HG02852 (cell line): ENCODE measurements around the gene ASCC1.

Experiments used
- ATAC-seq: cut with Tn5 transposase; IDR thresholded peaks from one replicate; pipeline ENCODE4 v1.9.1; 2021; ENCODE audit warnings: mild to moderate bottlenecking, moderate library complexity; ENCODE audit not compliant: unreplicated experiment

ASCC1 gene

DNA sequence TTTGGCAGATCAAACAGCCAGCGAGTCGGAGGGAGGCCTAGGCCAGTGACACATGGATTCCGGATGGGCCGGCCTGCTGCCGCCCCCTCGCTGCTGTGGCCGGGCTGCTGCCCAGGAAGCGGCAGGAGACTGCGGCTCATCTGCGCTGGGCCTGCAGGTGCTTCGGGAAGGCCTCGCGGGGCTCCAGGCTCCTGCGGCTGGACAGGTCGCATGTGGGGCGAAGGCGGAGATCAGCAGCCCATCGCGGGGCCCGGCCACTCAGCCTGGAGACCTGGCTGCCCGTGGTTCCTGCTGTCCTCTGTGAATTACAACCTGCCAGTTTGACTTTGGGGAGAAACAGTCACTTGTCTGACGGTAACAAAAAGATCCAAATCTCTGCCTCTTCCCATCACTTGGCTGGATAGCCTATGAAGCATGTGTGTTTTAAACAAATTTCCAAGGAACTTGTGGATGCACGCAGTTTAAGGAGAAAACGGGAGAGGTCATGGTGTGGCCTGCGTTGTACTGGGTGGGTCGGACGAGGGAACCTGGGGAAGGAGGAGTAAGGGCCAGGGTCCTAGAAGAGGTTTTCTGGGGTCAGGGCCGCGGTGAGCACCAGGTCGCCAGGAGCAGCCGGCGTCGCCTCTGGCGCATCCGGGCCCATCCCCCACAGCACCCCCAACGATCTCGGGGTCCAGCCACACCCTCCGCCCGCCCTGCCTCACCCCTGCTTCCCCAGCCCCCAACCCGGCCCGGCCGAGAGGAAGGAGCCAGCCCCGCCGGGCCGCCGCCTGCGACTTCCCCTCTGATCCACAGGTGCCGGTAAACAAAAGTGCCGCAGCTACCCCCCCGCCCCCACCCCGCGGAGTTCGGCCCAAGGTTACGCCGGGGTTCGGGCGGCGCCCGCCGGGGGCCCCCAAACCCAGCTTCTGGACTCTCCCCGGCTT, 129.3 kb downstream of the ASCC1 start:
- no peak for ATAC-seq

DNA sequence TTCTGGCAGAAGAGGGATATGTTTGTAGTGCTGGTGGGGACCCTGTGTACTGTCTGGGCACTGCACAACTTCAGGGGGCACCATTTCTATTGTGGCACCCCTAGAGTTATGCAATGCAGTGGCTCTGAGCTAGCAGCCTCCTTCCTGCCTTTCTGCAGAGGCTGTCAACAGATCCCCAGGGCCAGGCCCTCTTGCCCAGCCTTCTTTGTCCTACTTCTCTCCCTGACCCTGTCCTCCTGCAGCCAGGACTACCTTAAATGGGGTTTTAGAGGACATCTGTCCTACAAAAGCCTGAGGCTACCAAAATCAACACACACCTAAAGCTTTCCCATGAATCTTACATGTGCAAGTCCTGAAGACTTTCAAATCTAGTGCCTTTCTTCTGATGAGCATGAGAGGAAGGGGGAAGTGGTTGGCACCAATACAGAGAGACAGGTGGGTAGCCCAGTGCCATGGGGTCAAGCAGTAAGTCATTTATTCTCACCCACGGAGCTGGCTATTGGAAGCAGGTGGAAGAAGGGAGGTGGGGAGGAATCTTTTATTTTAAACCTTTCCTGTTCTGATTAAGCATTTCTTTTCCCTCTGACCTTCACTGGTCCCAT, 130.1 kb downstream of the ASCC1 start:
- no peak for ATAC-seq

GRCh38 chr10:72085166-72085565, 130.9 kb downstream of the ASCC1 start:
- ATAC-seq: no peak

GRCh38 chr10:72083790-72084459, 132.2 kb downstream of the ASCC1 start:
- ATAC-seq: no peak

DNA sequence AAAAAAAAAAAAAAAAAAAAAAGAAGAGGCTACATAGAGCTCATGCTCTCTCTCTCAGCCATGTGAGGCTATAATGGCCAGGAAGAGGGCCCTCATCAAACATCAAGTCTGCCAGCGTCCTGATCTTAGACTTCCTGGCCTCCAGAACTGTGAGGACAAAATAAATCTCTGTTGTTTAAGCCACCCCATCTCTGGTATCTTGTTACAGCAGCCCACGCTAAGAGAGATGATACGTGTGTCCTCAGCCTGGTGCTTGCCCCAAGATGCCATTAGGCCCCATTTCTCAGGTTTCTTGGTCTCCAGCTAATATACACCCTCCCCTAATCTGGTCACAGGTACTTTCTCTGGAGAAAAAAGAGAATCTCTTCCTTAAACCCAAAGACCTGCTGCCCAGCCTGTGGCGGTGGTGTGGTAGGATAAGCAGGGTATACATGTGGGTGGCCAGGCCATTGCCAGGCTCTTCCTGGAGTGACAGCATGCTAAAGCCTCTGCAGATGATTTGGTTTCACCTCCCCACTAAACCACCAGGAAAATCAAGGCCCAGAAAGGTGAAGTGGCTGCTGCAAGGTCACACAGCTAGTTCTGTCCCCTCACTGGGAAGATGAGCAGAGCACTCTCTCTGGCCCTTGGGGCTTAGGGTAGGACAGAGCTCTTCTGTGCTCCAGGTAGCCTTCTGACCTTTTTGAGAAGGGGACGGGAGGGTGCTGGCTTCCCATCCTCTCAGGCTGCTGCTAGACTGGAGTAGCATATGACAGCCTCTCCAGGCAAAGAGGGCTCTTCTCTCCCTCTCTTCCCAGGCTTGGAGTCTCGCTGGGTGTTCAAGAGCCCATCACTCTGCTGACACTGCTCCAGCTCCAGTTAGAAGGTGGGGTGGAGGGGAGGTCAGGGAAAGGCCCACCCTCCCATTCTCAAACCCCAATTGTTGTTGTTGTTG, 133.0 kb downstream of the ASCC1 start:
- no peak for ATAC-seq

DNA sequence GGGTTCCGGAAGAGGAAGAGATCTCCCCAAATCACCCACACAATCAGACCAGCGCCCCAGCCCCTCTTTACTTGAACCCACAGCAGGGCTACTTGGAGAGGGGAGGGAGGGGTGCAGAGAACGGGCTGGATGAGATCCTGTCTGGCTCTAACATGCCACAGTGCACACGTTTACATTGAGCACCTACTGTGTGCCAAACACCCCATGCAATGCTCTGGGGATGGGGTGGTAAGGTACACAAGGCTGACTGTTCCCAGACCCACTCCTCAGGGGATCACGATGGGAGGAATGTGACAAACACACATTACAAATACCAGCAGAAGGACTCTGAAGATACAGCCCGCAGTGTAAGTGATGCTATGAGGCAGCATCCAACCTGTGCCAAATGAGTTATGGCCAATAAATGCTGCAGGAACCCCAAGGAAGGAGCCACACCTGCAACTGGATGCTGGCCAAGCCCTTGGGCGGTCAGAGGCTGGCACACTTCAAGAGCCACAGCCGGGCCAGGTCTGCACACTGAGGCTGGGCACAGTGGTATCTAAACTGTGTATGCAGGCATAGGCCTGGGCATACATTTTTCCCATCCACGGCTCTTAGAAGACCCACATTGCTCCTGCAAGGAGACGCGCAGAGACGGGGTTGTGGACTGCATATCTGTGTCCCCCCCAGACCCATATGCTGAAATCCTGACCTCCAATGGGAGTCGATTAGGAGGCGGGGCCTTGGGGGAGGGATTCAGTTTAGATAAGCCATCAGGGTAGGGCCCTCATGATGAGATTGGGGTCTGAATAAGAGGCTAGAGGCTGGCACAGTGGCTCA, 134.1 kb downstream of the ASCC1 start:
- no peak for ATAC-seq

DNA sequence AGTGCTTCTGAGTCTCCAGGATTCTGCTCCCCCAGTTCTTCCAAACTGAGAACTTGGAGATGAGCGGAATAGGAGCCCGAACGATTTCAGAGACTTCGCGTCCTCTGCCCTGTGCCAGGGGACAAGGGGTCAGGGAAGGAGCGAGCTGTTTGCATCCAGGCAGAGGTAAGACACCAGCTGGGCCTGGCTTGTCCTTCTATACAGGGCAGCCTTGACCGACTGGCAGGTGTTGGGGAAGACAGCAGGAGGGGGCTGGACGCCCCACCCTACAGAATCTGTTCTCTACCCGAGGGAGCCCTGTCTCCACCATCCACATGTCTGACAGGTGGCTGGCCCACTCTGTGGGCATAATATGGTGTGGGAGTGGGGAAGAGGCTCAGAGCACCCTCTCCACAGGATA, 134.9 kb downstream of the ASCC1 start:
- ATAC-seq: no peak

DNA sequence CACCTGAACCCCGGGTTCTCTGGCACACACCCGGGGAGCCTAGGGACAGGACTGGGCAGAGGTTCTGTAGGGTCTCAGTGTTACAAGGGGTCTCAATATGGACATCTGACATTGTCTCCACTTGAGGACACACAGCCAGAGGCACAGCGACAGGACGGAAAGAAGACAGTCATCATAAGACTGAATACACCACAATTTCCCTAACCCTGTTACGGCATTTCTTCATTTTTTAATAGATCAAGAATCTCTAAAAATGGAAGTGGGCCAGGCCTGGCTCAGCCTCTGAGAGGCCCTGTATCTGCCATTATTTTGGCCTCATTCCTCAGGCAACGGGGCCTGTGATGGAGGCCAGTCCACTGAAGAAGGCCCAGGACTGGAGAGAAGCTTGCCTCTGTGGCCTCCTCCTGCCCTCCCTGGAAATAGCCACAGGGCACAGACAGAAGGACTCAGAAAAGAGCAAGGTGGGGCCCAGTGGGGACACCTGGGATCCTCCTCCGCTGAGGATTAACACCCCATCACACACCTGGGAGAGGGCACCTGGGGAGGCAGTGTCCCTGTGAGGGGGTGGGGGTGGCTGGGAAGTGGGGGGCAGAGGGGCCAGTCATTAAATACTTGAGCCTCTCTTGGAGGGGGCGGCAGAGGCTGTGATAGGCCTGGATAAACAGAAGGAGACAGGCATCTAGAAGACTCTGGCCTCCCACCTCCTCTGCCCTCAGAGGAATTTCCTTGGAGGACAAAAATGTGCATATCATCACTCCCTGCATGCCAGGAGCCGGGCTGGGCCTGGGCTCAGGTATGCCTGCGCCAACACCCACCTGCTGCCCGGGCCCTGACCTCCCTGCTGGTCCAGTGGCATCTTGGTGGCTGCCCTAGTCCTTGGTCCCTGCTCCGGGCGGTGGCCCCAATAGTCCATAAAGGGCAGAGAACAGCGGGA, 135.8 kb downstream of the ASCC1 start:
- no peak for ATAC-seq

- no peak for ATAC-seq
Observed at GRCh38 chr10:72079356-72079755, 136.7 kb downstream of the ASCC1 start.

DNA sequence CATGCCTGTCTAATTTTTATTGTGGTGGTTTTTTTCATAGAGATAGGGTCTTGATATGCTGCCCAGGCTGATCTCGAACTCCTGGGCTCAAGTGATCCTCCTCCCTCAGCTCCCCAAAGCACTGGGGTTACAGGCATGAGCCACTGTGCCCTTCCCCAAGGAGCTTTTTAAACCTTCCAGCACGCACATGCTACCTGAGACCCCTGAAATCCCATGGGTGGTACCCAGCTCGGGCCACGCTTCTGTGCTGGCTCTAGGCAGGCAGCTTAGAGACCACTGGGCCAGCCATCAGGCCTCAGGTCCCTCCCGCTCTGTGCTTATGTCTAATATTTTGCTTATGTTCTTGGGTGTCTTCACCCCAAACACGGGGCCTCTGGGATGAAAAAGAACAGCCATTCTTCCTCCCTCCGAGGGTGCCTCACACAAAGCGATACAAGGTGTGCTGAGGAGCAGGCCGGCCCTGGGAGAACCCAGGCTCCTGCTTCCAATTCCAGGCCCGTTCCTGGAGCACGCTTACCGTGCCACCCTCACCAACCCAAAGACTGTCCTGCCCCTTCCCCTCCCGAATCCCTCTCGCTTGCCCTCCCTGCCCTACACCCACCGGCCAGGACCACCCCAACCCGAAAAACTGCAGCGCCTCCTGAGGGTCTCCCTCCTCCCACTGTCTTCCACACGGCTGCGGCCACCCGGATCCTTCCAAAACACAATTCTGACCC, 138.6 kb downstream of the ASCC1 start:
- ATAC-seq: no peak

DNA sequence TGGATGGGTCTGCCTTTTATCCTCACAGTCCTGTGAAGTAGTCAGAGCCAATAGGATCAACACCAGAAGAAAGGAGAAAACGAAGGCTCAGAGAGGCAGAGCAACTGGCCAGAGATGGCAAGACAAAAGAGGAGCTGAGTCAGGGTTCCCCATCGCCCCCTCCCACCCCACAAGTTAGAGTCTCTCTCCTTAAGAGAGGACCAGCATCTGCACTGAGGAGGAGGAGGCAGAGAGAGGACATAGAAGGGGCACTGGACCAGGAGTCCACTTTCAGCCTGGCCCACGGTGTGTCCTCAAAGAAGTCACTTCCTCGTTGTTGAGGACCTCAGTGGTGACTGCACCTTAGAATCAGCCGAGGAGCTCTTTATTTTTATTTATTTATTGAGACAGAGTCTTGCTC, 139.3 kb downstream of the ASCC1 start:
- no peak for ATAC-seq

GRCh38 chr10:72075376-72076115, 140.5 kb downstream of the ASCC1 start:
- ATAC-seq: no peak

DNA sequence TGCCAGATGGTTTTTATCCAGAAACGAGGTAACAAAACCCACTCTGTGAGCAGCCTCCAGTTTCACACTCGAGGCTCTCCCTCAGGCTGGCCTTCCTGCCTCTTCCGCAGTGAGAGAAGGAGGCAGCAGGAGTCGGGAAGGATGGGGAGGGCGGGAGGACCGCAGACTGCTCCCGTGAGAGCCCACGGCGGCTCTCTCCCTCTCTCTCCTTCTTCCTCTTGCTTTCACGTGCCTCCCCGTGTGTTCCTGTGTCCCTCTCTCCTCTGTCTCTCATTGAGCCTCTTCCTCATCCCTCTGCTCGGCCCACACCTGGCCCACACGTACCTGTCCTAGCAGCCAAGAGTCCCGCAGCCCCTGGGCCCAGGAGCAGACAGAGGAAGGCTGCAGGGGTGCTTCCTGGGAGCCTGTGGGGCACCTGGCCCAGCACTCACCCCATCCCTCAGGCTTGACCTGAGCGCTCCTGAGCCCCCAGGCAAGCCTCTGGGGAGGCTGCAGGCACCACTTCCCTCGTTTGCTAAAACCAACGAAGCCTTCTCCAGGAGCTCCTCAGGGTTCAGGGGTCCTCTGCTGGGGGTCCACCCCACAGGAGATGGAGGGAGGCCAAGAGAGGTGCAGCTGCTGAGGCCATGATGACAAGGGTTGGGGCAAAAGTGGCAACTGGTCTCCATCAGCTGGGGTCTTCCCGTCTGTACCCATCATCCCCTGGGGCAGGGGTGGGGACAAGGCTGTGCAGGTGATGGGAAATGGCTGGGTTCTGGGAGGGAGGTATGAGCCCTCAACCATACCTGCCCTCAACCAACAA, 141.3 kb downstream of the ASCC1 start:
- no peak for ATAC-seq

- no peak for ATAC-seq
Observed at GRCh38 chr10:72073708-72074573, 142.1 kb downstream of the ASCC1 start.

GRCh38 chr10:72072639-72073038, 143.4 kb downstream of the ASCC1 start:
- ATAC-seq: no peak

- ATAC-seq: no peak
Observed at GRCh38 chr10:72072046-72072445, 144.0 kb downstream of the ASCC1 start.
